Subcutaneous adipose tissue (tissue), 4 donors: ENCODE measurements around the gene NTSR2. TPM values are rescaled to one million over a fixed set of nuclear protein-coding genes. Genes with fewer than 3 reads are reported as not detected.

Experiments used
- total RNA-seq, 4 donors: library from RNA; depleted of rRNA; stranded (reverse); fragments of >200 nt; gene quantifications; one replicate each; pipeline ENCODE4 v1.1.0, GENCODE V29; 2016
- TF ChIP-seq, protein P1 (sequence below): fragments of 450-650 bp; IDR thresholded peaks from one replicate; pipeline ENCODE4 v1.5.1; 2016; ENCODE audit warnings: low read depth, mild to moderate bottlenecking, control low read depth, antibody characterized with exemption, moderate library complexity

The NTSR2 gene
- total RNA-seq, 4 donors from 2014 or later = 1.1 TPM; not detected in 2

GRCh38 chr2:11691076-11691660, 21.2 kb upstream of the NTSR2 start:
- TF ChIP-seq, protein P1, sequence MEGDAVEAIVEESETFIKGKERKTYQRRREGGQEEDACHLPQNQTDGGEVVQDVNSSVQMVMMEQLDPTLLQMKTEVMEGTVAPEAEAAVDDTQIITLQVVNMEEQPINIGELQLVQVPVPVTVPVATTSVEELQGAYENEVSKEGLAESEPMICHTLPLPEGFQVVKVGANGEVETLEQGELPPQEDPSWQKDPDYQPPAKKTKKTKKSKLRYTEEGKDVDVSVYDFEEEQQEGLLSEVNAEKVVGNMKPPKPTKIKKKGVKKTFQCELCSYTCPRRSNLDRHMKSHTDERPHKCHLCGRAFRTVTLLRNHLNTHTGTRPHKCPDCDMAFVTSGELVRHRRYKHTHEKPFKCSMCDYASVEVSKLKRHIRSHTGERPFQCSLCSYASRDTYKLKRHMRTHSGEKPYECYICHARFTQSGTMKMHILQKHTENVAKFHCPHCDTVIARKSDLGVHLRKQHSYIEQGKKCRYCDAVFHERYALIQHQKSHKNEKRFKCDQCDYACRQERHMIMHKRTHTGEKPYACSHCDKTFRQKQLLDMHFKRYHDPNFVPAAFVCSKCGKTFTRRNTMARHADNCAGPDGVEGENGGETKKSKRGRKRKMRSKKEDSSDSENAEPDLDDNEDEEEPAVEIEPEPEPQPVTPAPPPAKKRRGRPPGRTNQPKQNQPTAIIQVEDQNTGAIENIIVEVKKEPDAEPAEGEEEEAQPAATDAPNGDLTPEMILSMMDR = no peak

GRCh38 chr2:11688222-11689069, 18.5 kb upstream of the NTSR2 start:
- TF ChIP-seq, protein P1 = no peak

GRCh38 chr2:11687736-11688135, 17.7 kb upstream of the NTSR2 start:
- TF ChIP-seq, protein P1 = no peak

DNA sequence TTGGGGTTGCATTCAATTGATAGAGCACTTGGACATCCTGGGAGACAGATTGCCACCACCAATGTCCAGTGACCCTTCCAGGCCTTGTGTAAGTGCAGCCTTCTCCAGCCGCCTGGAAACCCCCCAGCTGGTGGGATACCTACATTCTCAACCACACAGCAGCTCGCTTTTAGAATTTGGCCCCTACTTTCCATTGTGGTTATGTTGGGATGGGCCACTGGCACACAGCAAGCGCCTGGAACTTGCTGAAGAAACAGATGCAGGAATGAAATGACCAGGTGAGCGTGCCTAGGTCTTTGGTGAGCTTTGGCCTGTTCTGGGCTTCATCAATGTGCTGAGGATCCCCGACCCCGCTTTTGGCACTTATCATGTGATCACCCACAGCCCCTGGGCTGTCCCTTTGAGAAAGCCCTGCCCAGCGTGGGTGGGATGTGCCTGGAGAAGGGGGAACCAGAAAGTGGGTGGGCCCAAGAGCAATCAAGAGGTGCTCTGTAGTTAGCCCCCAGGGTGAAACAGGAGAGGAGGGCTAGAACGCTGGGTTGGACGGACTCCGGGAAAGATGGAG, 16.0 kb upstream of the NTSR2 start:
- TF ChIP-seq, protein P1 = no peak

- TF ChIP-seq, protein P1 = no peak
Measured at GRCh38 chr2:11684894-11685460, 15.0 kb upstream of the NTSR2 start.

DNA sequence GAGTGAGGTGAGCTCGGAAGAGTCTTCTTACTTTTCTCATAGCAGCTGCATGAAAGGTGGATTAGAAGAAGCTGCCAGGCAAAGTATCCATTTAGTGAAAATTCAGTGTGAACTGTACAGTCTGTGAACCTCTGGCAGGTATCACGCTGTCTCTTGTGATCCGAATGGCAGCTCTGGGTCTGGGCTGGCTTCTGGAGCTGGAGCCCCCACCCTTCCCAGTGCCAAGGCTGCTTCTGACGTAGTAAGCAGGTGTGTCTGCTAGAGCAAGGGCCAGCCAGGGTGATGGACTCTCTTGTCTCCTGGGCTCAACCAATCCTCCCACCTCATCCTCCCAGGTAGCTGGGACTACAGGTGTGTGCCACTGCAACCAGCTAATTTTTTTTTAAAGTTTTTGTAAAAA, 14.0 kb upstream of the NTSR2 start:
- TF ChIP-seq, protein P1 = no peak

DNA sequence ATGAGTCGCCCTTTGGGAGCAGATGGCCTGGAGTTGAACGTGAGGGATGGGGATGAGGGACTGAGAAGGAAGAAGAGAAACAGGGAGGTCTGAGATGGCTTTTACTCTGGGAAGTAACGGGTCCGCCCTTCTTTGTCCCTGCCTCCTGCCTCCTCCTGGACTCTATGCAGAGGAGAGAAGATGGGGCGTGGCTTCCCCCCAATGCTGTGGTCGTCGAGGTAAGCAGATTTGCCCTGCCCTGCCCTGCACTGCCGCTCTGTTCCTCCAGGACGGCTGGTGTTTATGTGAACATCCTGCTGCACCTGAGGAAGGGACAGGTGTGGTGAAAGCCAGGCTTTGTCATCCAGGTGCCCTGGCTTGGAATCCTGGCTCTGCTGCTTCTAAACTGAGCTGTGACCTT, 13.5 kb upstream of the NTSR2 start:
- TF ChIP-seq, protein P1 = no peak
